BJ (cell line): ENCODE results near the gene ACO1. TPM values are rescaled to one million over a fixed set of nuclear protein-coding genes. Genes with fewer than 3 reads are reported as not detected.

ENCODE experiments used
- CTCF ChIA-PET: fragments of 350-600 bp; formaldehyde crosslinking; extraction: SDS; loops from one replicate; lab custom pipeline; 2021; ENCODE audit warnings: antibody characterized with exemption, inconsistent platforms; lab: Yijun Ruan, JAX
- POLR2A ChIA-PET: fragments of 300-600 bp; sonication (Branson Sonifier 250); formaldehyde crosslinking; extraction: SDS; loops from one replicate; lab custom pipeline; 2021; ENCODE audit warnings: antibody characterized with exemption; lab: Charles Lee
- DNase-seq: peaks from one replicate; pipeline ENCODE4 v3.0.0-alpha.2; 2011; ENCODE audit warnings: low read depth
- H3K27me3 ChIP-seq: 2 replicates; pipeline ENCODE4 v1.6.0; 2011; ENCODE audit warnings: low read length; ENCODE audit not compliant: control insufficient read depth, insufficient read depth
- H3K36me3 ChIP-seq: 2 replicates; pipeline ENCODE4 v1.5.1; 2011; ENCODE audit warnings: low read length; ENCODE audit not compliant: control insufficient read depth, insufficient read depth
- H3K4me3 ChIP-seq: 2 replicates; pipeline ENCODE4 v1.5.1; 2011; ENCODE audit warnings: low read depth, mild to moderate bottlenecking, control low read depth, low read length
- polyA plus RNA-seq: library from polyadenylated mRNA; depleted of rRNA; stranded (reverse); fragments of >200 nt; gene quantifications from 2 replicates; pipeline ENCODE4 v1.2.3, GENCODE V29; 2011
- TF ChIP-seq, protein P1 (sequence below): IDR thresholded peaks from 2 replicates; pipeline ENCODE4 v1.5.1; 2011; ENCODE audit warnings: low read depth, mild to moderate bottlenecking, control low read depth, inconsistent platforms, low read length, moderate library complexity; ENCODE audit not compliant: insufficient read depth

ACO1 gene
- polyA plus RNA-seq, 1 experiment, result 93.8 TPM

DNA sequence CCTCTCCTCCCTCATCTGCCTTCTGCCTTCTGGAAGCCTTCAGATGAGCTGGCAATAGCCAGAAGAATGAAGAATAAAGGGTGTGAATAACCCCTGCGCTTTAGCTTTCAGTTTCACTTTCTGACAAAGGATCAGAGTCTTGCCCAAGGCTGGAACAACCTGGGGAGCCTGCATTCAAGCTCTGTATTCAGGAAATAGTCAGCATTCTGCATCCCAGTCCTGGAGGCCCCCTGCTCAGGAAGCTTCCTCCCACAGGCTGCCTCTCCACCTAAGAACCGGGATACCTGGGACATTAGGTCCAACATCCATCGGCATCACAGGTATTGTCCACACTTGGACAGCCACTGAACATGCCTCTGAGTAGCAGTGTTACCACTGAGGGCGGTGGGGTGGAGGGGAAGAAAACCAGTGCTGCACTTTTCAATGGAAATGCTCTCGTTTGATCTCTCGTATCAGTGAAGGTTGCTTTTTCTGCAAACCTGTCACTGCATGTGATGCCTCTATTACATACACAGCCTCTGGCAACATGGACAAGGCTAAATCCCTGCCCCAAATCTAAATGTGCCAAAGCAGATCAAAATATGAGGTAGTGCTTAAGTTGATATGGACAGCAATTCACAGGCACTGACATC, 39.8 kb upstream of the ACO1 start:
- peak overlapping the region; percentile 11; the same call in 1 of the 2 replicates for H3K4me3 ChIP-seq
- DNase-seq, result no peak
- H3K36me3 ChIP-seq, result no peaks in the 10 kb centered on the region
- TF ChIP-seq, protein P1, sequence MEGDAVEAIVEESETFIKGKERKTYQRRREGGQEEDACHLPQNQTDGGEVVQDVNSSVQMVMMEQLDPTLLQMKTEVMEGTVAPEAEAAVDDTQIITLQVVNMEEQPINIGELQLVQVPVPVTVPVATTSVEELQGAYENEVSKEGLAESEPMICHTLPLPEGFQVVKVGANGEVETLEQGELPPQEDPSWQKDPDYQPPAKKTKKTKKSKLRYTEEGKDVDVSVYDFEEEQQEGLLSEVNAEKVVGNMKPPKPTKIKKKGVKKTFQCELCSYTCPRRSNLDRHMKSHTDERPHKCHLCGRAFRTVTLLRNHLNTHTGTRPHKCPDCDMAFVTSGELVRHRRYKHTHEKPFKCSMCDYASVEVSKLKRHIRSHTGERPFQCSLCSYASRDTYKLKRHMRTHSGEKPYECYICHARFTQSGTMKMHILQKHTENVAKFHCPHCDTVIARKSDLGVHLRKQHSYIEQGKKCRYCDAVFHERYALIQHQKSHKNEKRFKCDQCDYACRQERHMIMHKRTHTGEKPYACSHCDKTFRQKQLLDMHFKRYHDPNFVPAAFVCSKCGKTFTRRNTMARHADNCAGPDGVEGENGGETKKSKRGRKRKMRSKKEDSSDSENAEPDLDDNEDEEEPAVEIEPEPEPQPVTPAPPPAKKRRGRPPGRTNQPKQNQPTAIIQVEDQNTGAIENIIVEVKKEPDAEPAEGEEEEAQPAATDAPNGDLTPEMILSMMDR, result no peak
- peaks cover 2% of the 10 kb centered on the region; the same call in 1 of the 2 replicates for H3K27me3 ChIP-seq
- ChIA-PET POLR2A (no interaction called here), CTCF (interaction anchor here (1.2 kb wide), 1 partner anchor 235 kb away, joined by 3 read pairs; no protein-coding TSS in a partner anchor)

DNA sequence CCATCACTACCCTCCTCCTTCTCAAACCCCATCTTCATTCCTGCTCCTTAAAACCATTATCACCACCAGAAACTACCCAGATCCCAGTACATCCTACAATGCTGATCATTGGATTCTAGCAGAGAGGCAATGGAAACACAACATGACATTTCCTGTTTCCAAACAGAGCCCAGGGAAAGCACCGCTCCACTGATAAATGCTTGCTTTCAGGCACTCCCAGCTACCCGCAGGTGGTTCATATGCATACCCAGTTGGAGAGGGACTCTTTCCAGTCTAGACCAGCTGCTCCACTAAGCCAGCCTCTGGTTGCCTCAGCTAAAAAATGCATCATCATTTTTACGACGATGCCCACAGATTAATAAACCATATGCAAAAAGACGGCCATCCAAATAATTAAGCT, 39.2 kb upstream of the ACO1 start:
- Histone ChIP-seq H3K27me3 (peaks cover 2% of the 10 kb centered on the region; the same call in 1 of the 2 replicates), H3K36me3 (no peaks in the 10 kb centered on the region), H3K4me3 (no peak overlapping the region)
- ChIA-PET POLR2A (no interaction called here), CTCF (interaction anchor here (1.2 kb wide), 1 partner anchor 234 kb away, joined by 3 read pairs; no protein-coding TSS in a partner anchor)
- no peak for DNase-seq
- TF ChIP-seq, protein P1, result no peak

DNA sequence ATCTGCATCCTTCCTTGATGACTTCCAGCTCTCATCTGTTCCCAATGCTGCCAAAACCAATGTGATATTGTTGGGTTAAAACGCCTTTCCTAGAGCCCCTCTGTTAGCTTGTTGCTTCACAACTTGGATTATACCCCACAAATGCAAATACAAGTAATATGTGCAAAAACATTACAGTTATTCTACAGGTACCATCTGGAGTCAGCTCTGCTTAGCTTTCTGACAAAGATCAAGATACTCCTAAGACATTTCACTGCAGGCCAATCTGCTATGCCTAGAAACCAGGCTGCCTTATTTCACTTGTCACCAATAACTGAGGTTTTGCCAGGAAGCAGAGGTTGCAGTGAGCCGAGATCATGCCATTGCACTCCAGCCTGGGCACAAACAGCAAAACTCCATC, 36.9 kb upstream of the ACO1 start:
- ChIA-PET POLR2A (no interaction called here), CTCF (interaction anchor here (1.7 kb wide), 1 partner anchor 31 kb away, joined by 6 read pairs; no protein-coding TSS in a partner anchor)
- no peak for DNase-seq
- no peaks in the 10 kb centered on the region for H3K36me3 ChIP-seq
- no peak overlapping the region for H3K4me3 ChIP-seq
- TF ChIP-seq, protein P1, result no peak
- H3K27me3 ChIP-seq, result no peaks in the 10 kb centered on the region

DNA sequence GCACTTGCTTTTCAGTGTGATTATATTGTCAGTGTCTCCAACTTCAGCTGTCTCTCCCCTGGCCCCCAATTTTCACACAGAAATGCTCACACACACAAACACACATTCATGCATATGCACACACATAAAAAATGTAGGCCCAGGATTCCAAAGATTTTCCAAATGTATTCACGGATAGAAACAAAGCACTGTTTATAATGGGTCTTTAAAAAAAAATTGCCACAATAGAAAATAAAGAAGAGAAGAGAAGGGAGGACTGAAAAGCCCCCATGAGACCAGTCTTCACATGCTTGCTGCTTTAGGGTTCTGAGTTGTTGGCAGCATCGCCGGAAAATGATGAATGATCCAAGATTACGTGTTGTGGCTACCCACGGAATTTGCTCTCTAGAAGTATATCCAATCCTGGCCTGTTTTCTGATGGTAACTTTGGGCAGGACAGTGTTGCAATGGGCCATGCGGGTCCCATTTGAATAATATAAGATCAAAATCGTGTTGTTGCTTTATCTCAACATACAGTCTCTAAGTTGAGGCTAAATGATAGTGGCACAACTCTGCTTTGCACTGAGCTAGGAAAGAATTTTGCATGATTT, 36.2 kb upstream of the ACO1 start:
- CTCF ChIA-PET, result no interaction called here
- TF ChIP-seq, protein P1, result no peak
- Histone ChIP-seq H3K36me3 (no peaks in the 10 kb centered on the region), H3K27me3 (no peaks in the 10 kb centered on the region), H3K4me3 (no peak overlapping the region)
- no peak for DNase-seq
- POLR2A ChIA-PET, result no interaction called here

DNA sequence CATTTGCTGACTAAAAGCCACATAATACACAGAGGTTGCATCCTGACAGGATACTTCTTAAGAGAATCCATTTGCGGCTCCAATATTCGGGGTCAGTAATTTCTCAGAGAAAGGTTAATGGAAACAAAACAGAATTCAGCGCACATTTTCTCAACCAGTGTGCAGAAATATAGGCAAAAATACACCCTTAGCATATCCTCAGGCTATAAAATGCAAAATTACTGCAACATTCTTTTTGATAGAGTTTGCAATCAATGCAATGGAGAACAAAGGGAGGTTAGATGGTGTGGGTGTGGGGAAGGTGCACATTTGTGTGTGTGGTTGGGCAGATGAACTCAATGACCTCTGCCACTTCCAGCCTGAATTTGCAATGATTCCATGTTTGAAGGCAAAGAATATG, 35.4 kb upstream of the ACO1 start:
- DNase-seq, result no peak
- Histone ChIP-seq H3K27me3 (no peaks in the 10 kb centered on the region), H3K36me3 (no peaks in the 10 kb centered on the region), H3K4me3 (no peak overlapping the region)
- TF ChIP-seq, protein P1, result no peak
- ChIA-PET POLR2A (no interaction called here), CTCF (no interaction called here)
